GM21723 (cell line): ENCODE measurements around the gene ZNF568.

Experiments
- ATAC-seq: cut with Tn5 transposase; IDR thresholded peaks from one replicate; pipeline ENCODE4 v1.9.1; 2021; ENCODE audit warnings: mild to moderate bottlenecking, moderate library complexity; ENCODE audit not compliant: unreplicated experiment

Gene ZNF568

DNA sequence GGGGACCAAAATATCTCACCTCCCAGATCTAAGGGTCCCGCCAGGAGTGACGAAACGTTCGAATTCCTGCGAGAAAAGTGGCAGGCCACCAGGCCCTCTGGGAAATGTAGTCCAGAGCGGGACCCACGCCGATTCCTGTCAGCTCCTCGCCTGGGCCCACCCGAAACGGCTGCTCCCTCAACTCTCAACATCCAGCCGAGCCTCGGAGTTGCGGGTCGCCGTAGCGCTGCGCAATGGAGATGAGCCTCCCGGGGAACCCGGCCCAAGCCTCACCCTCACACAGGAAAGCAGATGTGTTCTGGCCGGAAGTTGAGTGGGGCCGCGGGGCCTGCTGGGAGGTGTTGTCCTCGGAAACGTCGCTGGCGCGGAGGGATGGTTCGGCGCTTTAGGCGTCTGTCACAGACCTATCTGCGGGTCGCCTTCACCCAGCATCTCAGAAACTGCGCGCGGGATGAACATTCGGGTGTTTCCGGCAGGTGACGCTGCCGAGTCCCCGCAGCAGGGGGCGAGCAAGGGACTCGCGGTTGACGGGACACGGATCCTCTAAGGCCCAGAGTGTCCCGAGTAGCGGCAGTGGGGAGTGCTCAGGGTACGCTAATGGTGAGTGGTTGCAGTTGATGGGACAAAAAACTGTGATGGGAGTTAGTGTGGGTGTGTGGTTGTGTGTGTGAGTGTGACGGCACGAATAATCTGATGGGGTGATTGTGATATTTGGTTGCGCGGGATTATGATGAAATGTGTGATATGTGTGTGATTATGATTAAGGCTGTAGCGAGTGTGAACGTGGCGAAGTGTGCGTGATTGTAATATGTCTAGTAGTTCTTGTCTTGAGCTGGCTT lies at the start of gene ZNF568, which contains the start of gene ZNF829:
Gene ZNF568 (plus strand): TSS at position 341 of the 839 bp plus-strand sequence. CDS start 6,439 bp downstream, outside the sequence.
Gene ZNF829 (minus strand): TSS at position 300 of the 839 bp plus-strand sequence. CDS start 1,124 bp downstream, outside the sequence.
- peak; percentile 93 for ATAC-seq

DNA sequence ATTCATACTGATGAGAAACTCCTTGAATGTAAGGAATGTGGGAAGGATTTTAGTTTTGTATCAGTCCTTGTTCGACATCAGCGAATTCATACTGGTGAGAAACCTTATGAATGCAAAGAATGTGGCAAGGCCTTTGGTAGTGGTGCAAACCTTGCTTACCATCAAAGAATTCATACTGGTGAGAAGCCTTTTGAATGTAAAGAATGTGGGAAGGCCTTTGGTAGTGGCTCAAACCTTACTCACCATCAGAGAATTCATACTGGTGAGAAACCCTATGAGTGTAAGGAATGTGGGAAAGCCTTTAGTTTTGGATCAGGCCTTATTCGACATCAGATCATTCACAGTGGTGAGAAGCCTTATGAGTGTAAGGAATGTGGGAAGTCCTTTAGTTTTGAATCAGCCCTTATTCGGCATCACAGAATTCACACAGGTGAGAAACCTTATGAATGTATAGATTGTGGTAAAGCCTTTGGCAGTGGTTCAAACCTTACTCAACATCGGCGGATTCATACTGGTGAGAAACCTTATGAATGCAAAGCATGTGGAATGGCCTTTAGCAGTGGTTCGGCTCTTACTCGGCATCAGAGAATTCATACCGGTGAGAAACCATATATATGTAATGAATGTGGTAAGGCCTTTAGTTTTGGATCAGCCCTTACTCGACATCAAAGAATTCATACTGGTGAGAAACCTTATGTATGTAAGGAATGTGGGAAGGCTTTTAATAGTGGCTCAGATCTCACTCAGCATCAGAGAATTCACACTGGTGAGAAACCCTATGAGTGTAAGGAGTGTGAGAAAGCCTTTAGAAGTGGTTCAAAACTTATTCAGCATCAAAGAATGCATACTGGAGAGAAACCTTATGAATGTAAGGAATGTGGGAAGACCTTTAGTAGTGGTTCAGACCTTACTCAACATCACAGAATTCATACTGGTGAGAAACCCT lies 38.9 kb upstream of the ZNF568 start:
- ATAC-seq, result no peak

DNA sequence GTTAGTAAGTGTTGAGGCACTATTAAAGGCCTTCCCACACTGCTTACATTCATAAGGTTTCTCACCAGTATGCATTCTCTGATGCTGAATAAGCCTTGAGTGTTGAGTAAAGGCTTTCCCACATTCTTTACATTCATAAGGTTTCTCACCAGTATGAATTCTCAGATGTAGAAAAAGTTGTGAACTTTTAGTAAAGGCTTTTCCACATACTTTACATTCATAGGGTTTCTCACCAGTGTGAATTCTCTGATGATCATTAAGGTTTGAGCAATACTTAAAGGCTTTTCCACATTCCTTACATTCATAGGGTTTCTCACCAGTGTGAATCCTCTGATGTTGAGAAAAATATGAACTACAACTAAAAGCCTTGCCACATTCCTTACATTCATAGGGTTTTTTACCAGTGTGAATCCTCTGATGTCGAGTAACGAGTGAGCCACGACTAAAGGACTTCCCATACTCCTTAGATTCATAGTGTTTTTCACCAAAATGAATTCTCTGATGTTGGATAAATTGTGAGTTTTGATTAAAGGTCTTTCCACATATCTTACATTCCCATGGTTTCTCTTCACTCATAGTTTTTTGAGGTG lies 24.3 kb upstream of the ZNF568 start:
- ATAC-seq, result no peak

DNA sequence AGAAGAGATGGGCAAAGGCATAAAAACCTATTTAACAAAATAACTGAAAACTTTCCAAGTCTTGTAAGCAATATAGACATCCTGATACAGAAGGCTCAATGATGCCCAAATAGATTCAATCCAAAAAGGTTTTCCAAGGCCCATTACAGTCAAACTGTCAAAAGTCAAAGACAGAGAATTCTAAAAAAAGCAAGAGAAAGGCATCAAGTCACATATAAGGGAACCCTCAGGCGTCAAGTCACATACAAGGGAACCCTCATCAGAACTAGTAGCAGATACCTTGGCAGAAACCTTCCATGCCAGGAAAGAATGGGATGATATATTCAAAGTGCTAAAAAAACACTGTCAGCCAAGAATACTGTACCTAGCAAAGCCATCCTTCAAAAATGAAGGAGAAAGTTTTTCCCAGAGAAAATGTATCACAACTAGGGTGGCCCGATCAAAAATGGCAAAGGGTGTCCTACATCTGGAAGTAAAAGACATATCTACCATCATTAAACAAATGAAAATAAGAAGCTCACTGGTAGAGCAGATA lies 21.2 kb upstream of the ZNF568 start:
- no peak for ATAC-seq

DNA sequence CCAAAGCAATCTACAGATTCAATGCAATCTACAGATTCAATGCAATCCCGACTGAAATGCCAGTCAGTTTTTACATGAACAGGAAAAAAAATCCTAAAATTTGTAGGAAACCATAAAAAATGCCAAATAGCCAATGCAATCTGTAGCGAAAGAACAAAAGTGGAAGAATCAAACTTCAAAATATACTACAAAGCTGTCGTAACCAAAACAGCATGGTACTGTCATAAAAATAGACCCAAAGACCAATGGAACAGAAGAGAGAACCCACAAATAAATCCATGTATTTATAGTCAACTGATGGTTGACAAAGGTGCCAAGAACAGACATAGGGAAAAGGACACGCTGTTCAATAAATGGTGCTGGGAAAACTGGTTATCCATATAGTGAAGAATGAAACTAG lies 17.7 kb upstream of the ZNF568 start:
- no peak for ATAC-seq

DNA sequence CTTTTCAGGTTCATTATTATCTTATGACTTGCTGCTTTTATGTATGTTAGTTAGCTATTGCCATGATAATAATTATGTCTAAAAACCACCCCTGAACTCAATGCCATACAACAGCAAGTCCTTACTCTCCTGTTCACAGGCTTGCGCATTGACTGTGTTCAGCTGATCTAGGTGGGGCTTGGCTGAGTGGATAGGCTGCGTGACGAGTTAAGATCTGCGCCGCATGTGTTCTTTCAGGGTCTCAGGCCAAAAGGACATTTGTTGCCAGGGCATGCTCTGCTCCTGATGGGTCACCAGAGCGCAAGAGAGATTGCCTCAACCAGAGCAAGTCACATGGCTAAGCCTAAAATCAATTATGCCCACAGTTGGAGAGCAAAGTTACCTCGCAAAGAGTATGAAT lies 859 bp downstream of the ZNF568 start:
- no peak for ATAC-seq

DNA sequence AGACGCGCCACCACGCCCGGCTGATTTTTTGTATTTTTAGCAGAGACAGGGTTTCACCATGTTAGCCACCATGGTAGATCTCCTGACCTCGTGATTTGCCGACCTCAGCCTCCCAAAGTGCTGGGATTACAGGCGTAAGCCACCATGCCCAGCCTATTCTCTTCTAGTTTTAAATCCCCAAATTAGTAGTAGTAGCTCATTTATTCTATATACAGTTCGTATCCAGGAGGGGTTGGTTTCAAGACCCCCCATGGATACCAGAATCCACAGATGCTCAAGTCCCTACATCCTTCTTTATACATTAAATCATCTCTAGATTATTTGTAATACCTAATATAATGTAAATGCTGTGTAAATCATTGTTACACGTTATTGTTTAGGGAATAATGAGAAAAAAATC lies 2.0 kb downstream of the ZNF568 start:
- ATAC-seq, result no peak

DNA sequence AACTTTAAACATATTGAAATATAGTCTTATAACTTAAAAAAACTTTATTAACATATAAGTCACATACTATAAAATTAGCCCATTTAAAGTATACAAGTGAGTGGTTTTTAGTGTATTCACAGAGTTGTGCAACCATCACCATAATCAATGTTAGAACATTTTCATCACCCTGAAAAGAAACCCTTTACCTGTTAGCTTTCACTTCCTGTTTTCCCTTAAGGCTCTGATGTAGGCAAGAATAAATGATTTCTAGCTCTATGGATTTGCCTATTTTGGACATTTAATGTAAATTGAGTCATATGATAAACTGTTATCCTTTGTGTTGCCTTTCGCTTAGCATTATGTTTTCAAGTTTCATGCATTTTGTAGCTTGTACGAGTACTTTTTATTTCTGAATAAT lies 15.6 kb downstream of the ZNF568 start:
- no peak for ATAC-seq

DNA sequence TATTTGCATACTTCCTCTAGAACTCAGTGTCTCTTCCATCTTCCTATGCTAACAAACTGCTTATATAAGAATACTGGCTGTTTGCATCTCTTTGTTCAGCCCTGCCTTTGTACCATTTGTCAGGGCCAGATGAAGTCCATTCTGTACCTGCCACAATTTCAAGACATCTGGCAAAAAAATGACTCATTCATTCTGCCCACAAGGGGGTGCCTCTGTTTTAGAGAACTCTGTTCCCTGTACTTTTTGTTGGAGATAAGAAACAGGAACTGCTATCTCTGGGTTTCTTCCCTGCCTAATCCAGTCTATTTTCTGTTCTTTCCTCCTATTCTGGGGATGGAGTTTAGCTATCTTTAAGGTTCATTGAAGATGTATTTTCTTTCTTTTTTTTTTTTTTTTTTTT lies 23.0 kb downstream of the ZNF568 start:
- no peak for ATAC-seq

DNA sequence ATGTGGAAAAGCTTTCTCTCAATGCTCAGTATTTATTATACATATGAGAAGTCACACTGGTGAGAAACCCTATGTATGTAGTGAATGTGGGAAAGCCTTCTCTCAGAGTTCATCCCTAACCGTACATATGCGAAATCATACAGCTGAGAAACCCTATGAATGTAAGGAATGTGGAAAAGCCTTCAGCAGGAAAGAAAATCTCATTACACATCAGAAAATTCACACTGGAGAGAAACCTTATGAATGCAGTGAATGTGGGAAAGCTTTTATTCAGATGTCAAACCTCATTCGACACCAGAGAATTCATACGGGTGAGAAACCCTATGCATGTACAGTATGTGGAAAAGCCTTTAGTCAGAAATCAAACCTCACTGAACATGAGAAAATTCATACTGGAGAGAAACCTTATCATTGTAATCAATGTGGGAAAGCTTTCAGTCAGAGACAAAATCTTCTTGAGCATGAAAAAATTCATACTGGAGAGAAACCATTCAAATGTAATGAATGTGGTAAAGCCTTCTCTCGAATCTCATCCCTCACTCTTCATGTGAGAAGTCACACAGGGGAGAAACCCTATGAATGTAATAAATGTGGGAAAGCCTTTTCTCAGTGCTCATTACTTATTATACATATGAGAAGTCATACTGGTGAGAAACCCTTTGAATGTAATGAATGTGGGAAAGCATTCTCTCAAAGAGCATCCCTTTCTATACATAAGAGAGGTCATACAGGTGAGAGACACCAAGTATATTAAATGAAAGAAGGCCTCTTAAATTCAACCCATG lies 34.4 kb downstream of the ZNF568 start:
- ATAC-seq, result no peak

DNA sequence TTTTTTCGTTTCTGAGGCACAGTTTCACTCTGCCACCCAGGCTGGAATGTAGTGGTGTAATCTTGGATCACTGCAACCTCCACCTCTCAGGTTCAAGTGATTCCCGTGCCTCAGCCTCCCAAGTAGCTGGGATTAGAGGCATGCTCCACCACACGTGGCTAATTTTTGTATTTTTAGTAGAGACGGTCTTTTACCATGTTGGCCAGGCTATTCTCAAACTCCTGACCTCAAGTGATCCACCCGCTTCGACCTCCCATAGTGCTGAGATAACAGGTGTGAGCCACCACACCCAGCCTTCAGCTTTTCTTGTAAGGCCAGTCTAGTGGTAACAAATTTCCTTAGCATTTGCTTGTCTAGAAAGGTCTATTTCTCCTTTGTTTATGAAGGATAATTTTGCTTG lies 46.2 kb downstream of the ZNF568 start:
- no peak for ATAC-seq

DNA sequence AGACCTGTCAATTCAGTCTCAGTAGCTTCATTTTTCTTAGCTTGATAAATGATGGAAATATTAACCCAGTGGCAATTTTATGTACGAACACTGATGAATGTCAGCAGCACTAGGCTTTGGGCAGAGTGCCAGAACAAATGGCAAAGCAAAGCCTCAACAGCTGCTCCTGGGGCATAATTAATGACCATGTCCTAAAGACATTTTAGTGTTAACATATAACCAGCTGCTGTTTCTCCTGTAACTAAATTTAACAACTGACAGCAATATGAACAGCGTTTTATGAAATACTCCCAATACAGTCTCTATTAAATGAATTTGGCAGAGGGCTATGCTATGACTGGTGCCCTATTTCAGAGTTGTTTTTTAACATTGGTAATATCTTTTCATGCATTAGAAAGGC lies 47.1 kb downstream of the ZNF568 start:
- no peak for ATAC-seq

DNA sequence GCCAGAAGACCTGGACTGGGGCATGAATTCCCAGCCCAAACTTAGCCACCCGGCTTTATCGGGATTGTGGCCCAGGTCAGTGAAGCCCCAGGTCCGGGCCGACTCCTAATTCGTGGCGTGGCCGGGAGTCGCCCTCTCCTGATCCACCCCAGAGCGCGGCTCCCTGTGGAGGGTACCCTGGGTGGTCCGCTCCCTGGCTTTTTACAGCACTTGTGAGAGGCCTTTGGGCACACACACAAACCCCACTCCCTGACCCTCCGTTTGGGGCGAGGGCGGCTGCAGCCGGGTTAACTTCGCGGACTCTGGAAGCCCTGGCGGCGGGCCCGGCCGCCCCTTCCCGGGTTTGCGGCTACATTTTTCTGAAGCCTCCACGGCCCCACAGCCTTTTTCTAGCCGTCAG lies 56.4 kb downstream of the ZNF568 start:
- no peak for ATAC-seq

DNA sequence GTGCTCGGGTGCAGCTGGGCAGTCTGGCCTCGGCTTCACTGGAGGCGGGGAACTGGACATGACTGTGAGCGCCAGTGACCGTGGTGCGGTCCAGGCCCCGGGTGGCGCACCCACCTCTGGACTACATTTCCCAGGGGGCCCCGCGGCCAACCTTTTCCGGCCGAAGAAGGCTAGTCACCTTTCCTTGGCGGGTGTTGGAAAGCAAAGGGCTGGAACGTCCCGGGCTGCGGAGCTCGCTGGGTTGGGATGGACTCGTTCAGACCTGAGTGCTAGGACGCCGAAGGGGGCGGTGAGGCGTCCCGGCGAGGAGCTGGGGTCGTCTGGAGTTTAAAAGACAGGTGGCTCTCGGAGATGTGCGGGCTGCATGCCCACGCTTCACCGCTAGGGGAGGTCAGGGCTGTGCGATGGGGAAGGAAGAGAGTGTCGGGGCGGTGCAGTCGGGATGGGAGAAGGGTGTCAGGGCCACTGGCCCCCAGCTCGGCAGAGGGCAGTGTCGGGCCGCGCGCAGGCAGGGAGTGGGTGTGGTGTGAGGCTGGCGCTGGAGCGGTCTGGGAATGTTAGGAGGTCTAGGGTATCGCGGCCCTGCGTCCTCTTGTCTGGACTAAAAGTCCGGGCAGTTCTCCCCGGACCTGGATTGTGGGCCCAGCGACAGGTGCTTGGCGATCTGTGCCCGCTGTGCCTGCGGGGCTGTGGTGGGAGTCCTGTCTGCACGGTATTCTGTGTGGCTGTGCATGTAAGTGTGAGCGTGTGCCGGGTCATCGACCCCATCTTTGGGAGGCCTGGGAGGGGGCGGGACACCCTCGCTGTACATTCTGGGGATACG lies 57.1 kb downstream of the ZNF568 start:
- ATAC-seq, result peak; percentile 81

DNA sequence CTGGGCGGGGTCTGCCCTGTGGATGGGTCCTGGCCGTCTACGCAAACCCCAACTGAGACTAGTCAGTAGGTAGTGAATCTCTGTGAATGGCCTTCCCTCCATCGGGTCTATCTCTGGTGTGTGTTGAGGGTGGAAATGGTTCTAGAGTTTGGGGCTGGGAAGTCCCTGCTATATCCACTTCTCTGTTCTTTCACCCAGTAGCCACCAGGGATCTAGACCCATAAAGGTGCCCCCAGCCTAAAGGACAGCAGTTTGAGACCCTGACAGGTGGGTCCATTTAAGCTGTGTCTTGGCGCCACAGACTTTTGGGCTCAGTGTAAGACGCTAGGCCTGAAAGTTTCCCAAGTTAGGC lies 57.7 kb downstream of the ZNF568 start:
- no peak for ATAC-seq

DNA sequence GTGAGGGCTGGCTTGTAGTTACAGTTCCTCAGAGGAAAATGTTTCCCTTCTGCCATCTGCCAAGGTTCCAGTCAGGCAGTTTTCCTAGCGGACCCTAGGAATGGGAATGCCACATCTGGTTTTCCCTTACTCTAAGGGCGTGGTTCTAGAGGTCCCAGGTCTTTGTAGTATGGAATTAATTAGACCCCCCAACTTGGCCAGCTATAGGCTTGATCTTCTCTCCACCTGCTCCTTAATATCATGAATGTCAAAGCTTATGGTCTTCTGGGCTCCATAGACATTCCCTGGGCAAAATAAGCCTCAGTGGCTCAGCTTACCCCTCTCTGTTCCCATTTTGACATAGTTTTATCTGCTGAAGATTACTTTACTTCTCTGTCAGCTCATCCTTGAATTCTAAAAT lies 70.0 kb downstream of the ZNF568 start:
- no peak for ATAC-seq

DNA sequence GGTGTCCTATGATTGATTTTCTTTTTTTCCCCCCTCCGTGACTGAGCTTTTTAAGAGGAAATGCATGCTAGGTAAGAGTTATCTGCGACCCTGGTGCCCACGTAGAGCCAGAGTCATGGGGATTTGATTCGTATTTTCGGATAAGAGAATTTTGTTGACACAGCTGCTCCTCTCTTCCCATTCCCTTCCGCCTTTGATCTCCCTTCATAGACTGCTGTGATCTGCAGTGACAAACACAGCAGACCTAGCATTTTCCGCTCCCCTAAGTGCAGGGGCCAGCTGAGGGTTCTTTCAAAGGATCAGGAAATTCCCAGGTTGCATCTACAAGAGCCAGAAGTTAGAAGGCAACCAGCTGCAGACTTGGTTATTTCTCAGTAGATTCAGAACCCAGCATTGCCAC lies 70.5 kb downstream of the ZNF568 start:
- no peak for ATAC-seq

DNA sequence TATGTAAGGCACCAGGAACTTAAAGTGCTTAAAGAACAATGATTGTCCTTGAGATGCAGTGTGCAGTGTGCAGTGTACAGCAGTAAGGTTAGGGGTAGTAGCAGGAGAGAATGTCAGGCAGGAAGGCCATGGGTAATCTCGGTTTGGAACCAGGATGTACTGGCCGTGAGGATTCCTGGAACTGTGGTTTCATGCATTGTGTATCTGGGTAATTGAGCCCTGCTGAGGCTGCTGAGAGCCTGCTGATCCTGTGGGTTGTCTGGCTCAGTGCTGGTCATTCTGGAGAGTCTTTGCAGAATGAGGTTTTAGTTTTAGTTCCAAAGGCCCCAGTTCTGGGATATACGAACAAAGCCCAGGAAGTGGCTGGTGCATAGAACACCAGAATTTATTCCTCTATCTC lies 71.0 kb downstream of the ZNF568 start:
- no peak for ATAC-seq

DNA sequence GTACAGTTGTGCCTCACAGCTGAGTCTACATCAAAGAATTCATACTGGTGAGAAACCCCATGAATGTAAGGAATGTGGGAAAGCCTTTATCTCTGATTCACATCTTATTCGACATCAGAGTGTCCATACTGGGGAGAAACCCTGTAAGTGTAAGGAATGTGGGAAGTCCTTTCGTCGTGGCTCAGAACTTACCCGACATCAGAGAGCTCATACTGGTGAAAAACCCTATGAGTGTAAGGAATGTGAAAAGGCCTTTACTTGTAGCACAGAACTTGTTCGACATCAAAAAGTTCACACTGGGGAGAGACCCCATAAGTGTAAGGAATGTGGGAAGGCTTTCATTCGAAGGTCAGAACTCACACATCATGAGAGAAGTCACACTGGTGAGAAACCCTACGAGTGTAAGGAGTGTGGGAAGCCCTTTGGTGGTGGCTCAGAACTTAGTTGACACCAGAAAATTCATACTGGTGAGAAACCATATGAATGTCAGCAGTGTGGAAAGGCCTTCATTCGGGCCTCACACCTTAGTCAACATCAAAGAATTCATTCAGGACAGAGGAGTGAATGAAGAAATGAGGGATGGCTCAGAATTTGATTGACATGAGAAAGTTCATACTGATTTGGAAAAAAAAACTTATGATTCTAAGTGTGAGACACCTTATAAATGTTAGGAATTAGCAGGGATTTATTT lies 81.2 kb downstream of the ZNF568 start:
- no peak for ATAC-seq
